ENCODE results near the gene NRP2.

Gene NRP2

GRCh38 chr2:205743137-205743536 lies 60.8 kb downstream of the NRP2 start:
- Mint-ChIP-seq H3K27me3 (peaks cover 21 to 72% of the 10 kb centered on the region in 2 donors), H3K9me3 (no peaks in the 10 kb centered on the region), H3K4me1 (ENCODE audit: low read depth in 2 of 2) (peaks cover 0 to under 1% of the 10 kb centered on the region in 2 donors), H3K27ac (no peak overlapping the region), H3K36me3 (ENCODE audit: insufficient read depth) (no peaks in the 10 kb centered on the region), H3K4me3 (no peak overlapping the region)
- ATAC-seq (replicated peaks) (no peak), DNase-seq (no peak)

GRCh38 chr2:205744074-205744591 lies 61.8 kb downstream of the NRP2 start:
- H3K36me3 Mint-ChIP-seq (ENCODE audit: insufficient read depth), result no peaks in the 10 kb centered on the region

GRCh38 chr2:205745661-205746419 lies 63.5 kb downstream of the NRP2 start:
- no peak overlapping the region for H3K27ac Mint-ChIP-seq
- H3K4me3 Mint-ChIP-seq, result no peak overlapping the region
- no peaks in the 10 kb centered on the region for H3K36me3 Mint-ChIP-seq (ENCODE audit: insufficient read depth)

More at GRCh38 chr2:205744074-205744591, 61.8 kb downstream of the NRP2 start:
- Mint-ChIP-seq H3K9me3 (no peaks in the 10 kb centered on the region), H3K4me3 (no peak overlapping the region), H3K4me1 (ENCODE audit: low read depth in 2 of 2) (no peaks in the 10 kb centered on the region), H3K27me3 (peaks cover 19 to 70% of the 10 kb centered on the region in 2 donors), H3K27ac (no peak overlapping the region)
- DNase-seq, result no peak
- ATAC-seq (replicated peaks), result no peak

GRCh38 chr2:205746420-205746785 lies 64.1 kb downstream of the NRP2 start:
- Mint-ChIP-seq H3K9me3 (no peaks in the 10 kb centered on the region), H3K27ac (no peak overlapping the region), H3K36me3 (ENCODE audit: insufficient read depth) (no peaks in the 10 kb centered on the region), H3K27me3 (peaks cover 31 to 68% of the 10 kb centered on the region in 2 donors), H3K4me3 (no peak overlapping the region), H3K4me1 (ENCODE audit: low read depth in 2 of 2) (no peaks in the 10 kb centered on the region)
- ATAC-seq (replicated peaks) (no peak), DNase-seq (no peak)

More at GRCh38 chr2:205745661-205746419, 63.5 kb downstream of the NRP2 start:
- ATAC-seq (replicated peaks) (no peak), DNase-seq (no peak)
- H3K9me3 Mint-ChIP-seq, result no peaks in the 10 kb centered on the region
- no peaks in the 10 kb centered on the region for H3K4me1 Mint-ChIP-seq (ENCODE audit: low read depth in 2 of 2)
- H3K27me3 Mint-ChIP-seq, result peaks cover 28 to 68% of the 10 kb centered on the region in 2 donors

- no peaks in the 10 kb centered on the region for H3K36me3 Mint-ChIP-seq (ENCODE audit: insufficient read depth)
- H3K27ac Mint-ChIP-seq, result no peak overlapping the region
- ATAC-seq (replicated peaks) (no peak), DNase-seq (no peak)
- H3K4me1 Mint-ChIP-seq (ENCODE audit: low read depth in 2 of 2), result no peaks in the 10 kb centered on the region
- H3K4me3 Mint-ChIP-seq, result no peak overlapping the region
- H3K9me3 Mint-ChIP-seq, result no peaks in the 10 kb centered on the region
- H3K27me3 Mint-ChIP-seq, result peaks cover 40 to 74% of the 10 kb centered on the region in 2 donors
Measured at GRCh38 chr2:205747829-205748386, 65.6 kb downstream of the NRP2 start.

- Mint-ChIP-seq H3K4me3 (no peak overlapping the region), H3K9me3 (no peaks in the 10 kb centered on the region), H3K4me1 (ENCODE audit: low read depth in 2 of 2) (no peaks in the 10 kb centered on the region), H3K27ac (no peak overlapping the region), H3K27me3 (peaks cover 40 to 79% of the 10 kb centered on the region in 2 donors), H3K36me3 (ENCODE audit: insufficient read depth) (no peaks in the 10 kb centered on the region)
- ATAC-seq (replicated peaks) (no peak), DNase-seq (no peak)
Measured at GRCh38 chr2:205748639-205749038, 66.3 kb downstream of the NRP2 start.

GRCh38 chr2:205749078-205749477 lies 66.8 kb downstream of the NRP2 start:
- DNase-seq, result no peak
- ATAC-seq (replicated peaks), result no peak

GRCh38 chr2:205750797-205751196 lies 68.5 kb downstream of the NRP2 start:
- H3K27ac Mint-ChIP-seq, result no peak overlapping the region
- no peak overlapping the region for H3K4me3 Mint-ChIP-seq
- no peaks in the 10 kb centered on the region for H3K9me3 Mint-ChIP-seq
- no peak for ATAC-seq (replicated peaks)
- no peaks in the 10 kb centered on the region for H3K4me1 Mint-ChIP-seq (ENCODE audit: low read depth in 2 of 2)
- no peaks in the 10 kb centered on the region for H3K36me3 Mint-ChIP-seq (ENCODE audit: insufficient read depth)
- no peak for DNase-seq
- peaks cover 31 to 82% of the 10 kb centered on the region in 2 donors for H3K27me3 Mint-ChIP-seq

More at GRCh38 chr2:205749078-205749477, 66.8 kb downstream of the NRP2 start:
- Mint-ChIP-seq H3K36me3 (ENCODE audit: insufficient read depth) (no peaks in the 10 kb centered on the region), H3K4me1 (ENCODE audit: low read depth in 2 of 2) (no peaks in the 10 kb centered on the region), H3K27ac (no peak overlapping the region), H3K4me3 (no peak overlapping the region), H3K9me3 (no peaks in the 10 kb centered on the region), H3K27me3 (peaks cover 40 to 79% of the 10 kb centered on the region in 2 donors)

GRCh38 chr2:205751569-205752031 lies 69.3 kb downstream of the NRP2 start:
- H3K27me3 Mint-ChIP-seq, result peaks cover 31 to 82% of the 10 kb centered on the region in 2 donors
- no peak overlapping the region for H3K4me3 Mint-ChIP-seq
- H3K36me3 Mint-ChIP-seq (ENCODE audit: insufficient read depth), result no peaks in the 10 kb centered on the region
- no peaks in the 10 kb centered on the region for H3K4me1 Mint-ChIP-seq (ENCODE audit: low read depth in 2 of 2)
- no peaks in the 10 kb centered on the region for H3K9me3 Mint-ChIP-seq
- no peak for DNase-seq
- no peak for ATAC-seq (replicated peaks)
- H3K27ac Mint-ChIP-seq, result no peak overlapping the region

- no peak for ATAC-seq (replicated peaks)
- H3K9me3 Mint-ChIP-seq, result no peaks in the 10 kb centered on the region
Measured at GRCh38 chr2:205752296-205752820, 70.1 kb downstream of the NRP2 start.

GRCh38 chr2:205752924-205753323 lies 70.6 kb downstream of the NRP2 start:
- Mint-ChIP-seq H3K4me1 (ENCODE audit: low read depth in 2 of 2) (no peaks in the 10 kb centered on the region), H3K27ac (no peak overlapping the region), H3K9me3 (no peaks in the 10 kb centered on the region), H3K27me3 (peaks cover 28 to 83% of the 10 kb centered on the region in 2 donors), H3K4me3 (no peak overlapping the region), H3K36me3 (ENCODE audit: insufficient read depth) (no peaks in the 10 kb centered on the region)
- no peak for ATAC-seq (replicated peaks)
- no peak for DNase-seq

More at GRCh38 chr2:205752296-205752820, 70.1 kb downstream of the NRP2 start:
- Mint-ChIP-seq H3K27ac (no peak overlapping the region), H3K36me3 (ENCODE audit: insufficient read depth) (no peaks in the 10 kb centered on the region), H3K4me3 (no peak overlapping the region), H3K27me3 (peaks cover 31 to 84% of the 10 kb centered on the region in 2 donors), H3K4me1 (ENCODE audit: low read depth in 2 of 2) (no peaks in the 10 kb centered on the region)
- no peak for DNase-seq

- Mint-ChIP-seq H3K4me3 (no peak overlapping the region), H3K27me3 (peaks cover 23 to 73% of the 10 kb centered on the region in 2 donors), H3K9me3 (no peaks in the 10 kb centered on the region), H3K27ac (no peak overlapping the region), H3K4me1 (ENCODE audit: low read depth in 2 of 2) (no peaks in the 10 kb centered on the region), H3K36me3 (ENCODE audit: insufficient read depth) (no peaks in the 10 kb centered on the region)
- DNase-seq (no peak), ATAC-seq (replicated peaks) (no peak)
Measured at GRCh38 chr2:205754285-205754923, 72.1 kb downstream of the NRP2 start.

GRCh38 chr2:205754924-205755321 lies 72.6 kb downstream of the NRP2 start:
- Mint-ChIP-seq H3K9me3 (no peaks in the 10 kb centered on the region), H3K27me3 (peaks cover 23 to 71% of the 10 kb centered on the region in 2 donors)

More at GRCh38 chr2:205754924-205755321, 72.6 kb downstream of the NRP2 start:
- H3K36me3 Mint-ChIP-seq (ENCODE audit: insufficient read depth), result no peaks in the 10 kb centered on the region
- no peaks in the 10 kb centered on the region for H3K4me1 Mint-ChIP-seq (ENCODE audit: low read depth in 2 of 2)
- DNase-seq (no peak), ATAC-seq (replicated peaks) (no peak)
- H3K27ac Mint-ChIP-seq, result no peak overlapping the region
- no peak overlapping the region for H3K4me3 Mint-ChIP-seq
